ENCODE results near the gene NR5A2.

DNA sequence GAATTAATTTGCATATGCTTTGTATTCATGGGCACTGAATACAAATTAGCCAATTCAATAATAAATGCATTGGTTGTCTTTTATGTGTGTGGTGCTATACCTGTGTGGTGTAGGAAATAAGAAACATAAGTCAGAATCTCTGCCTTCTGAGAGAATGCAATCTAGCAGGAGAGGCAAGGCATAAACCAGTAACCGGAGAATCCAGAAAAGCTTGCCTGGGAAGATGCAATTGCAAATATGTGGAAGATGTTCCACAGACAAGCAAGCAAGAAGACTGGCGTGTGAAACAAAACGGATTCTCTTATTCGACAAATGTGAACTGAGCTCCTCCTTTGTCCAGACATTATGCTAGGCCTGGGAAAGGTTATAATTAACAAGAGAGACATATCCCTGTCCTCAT, 134.3 kb downstream of the NR5A2 start:
- TF ChIP-seq, protein P1, sequence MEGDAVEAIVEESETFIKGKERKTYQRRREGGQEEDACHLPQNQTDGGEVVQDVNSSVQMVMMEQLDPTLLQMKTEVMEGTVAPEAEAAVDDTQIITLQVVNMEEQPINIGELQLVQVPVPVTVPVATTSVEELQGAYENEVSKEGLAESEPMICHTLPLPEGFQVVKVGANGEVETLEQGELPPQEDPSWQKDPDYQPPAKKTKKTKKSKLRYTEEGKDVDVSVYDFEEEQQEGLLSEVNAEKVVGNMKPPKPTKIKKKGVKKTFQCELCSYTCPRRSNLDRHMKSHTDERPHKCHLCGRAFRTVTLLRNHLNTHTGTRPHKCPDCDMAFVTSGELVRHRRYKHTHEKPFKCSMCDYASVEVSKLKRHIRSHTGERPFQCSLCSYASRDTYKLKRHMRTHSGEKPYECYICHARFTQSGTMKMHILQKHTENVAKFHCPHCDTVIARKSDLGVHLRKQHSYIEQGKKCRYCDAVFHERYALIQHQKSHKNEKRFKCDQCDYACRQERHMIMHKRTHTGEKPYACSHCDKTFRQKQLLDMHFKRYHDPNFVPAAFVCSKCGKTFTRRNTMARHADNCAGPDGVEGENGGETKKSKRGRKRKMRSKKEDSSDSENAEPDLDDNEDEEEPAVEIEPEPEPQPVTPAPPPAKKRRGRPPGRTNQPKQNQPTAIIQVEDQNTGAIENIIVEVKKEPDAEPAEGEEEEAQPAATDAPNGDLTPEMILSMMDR (IDR thresholded peaks at IDR 0.05): no peak
- no peak for TF ChIP-seq POLR2A (IDR thresholded peaks at IDR 0.05)
